Stimulated activated CD4-positive, alpha-beta T cell treated with anti-CD3 and anti-CD28 coated beads, Interleukin-4, amount 100 ng/mL, for 24 hours (primary cell): Measurements from ENCODE around the gene ZBTB1.

Experiments
- DNase-seq: peaks from one replicate; pipeline ENCODE4 v3.0.0-alpha.2; 2020

The ZBTB1 gene

DNA sequence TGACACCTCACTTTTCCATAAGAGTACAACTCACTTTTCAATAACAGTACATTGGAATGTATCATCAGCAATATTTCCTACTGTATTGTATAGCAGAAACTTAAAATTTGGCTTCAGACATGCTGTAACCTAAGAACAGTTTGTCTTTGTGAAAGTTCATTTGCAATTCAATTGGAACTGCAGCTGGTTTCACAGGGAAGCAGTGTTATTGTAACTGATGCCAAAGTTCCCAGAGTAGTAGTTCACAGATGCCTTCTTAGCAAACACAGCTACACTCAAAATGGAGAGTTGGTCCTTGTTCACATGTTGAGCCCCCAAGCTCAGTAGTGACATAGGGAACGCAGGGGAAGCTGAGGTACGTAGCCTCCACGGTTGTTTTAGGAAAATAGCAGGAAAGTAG is 68.5 kb downstream of the ZBTB1 start:
- DNase-seq: no peak
